H1 (cell line): ENCODE measurements around the gene ZBTB16. TPM values are rescaled to one million over a fixed set of nuclear protein-coding genes. Genes with fewer than 3 reads are reported as not detected.

Experiments
- CTCF ChIA-PET: fragments of 300-600 bp; sonication (Branson Sonifier 250); formaldehyde crosslinking; loops from one replicate; lab custom pipeline; 2021; ENCODE audit not compliant: partially characterized antibody; lab: Charles Lee
- POLR2A ChIA-PET: fragments of 300-600 bp; sonication (Branson Sonifier 250); formaldehyde crosslinking; loops from one replicate; lab custom pipeline; 2021; ENCODE audit warnings: inconsistent platforms; ENCODE audit not compliant: partially characterized antibody; lab: Charles Lee
- DNase-seq, 2 experiments: peaks; one replicate each; pipeline versions ENCODE4 v3.0.0 to v3.0.0-alpha.2; 2010 to 2022; ENCODE audit warnings: low spot score in 2 of 2, low read depth in 1 of 2, mixed read lengths in 1 of 2
- FAIRE-seq: peaks from 2 replicates; lab custom pipeline; 2011; peaks lifted over from hg19 to GRCh38; lab: Jason Lieb, UNC
- H2AFZ ChIP-seq: 2 replicates; pipeline ENCODE4 v1.8.1; 2012; ENCODE audit warnings: low read length, inconsistent platforms
- H2AK5ac ChIP-seq: 2 replicates; pipeline ENCODE4 v1.6.1; 2013; ENCODE audit warnings: low read depth, low read length
- H2BK120ac ChIP-seq: replicated peaks from 2 replicates; pipeline ENCODE3; 2013; ENCODE audit warnings: low read depth, low read length, inconsistent platforms
- H2BK12ac ChIP-seq: 2 replicates; pipeline ENCODE4 v1.6.1; 2013; ENCODE audit warnings: low read depth, low read length
- H2BK15ac ChIP-seq: 2 replicates; pipeline ENCODE4 v1.6.1; 2013; ENCODE audit warnings: low read length
- H2BK20ac ChIP-seq: 2 replicates; pipeline ENCODE4 v1.6.1; 2013; ENCODE audit warnings: low read length
- H2BK5ac ChIP-seq: 2 replicates; pipeline ENCODE4 v1.6.1; 2013; ENCODE audit warnings: low read depth, low read length
- H3K14ac ChIP-seq: 2 replicates; pipeline ENCODE4 v1.6.1; 2013; ENCODE audit warnings: inconsistent platforms; ENCODE audit not compliant: insufficient read length
- H3K18ac ChIP-seq: 2 replicates; pipeline ENCODE4 v1.6.1; 2013; ENCODE audit warnings: low read length; ENCODE audit errors: extremely low read depth
- H3K23ac ChIP-seq: 2 replicates; pipeline ENCODE4 v1.6.1; 2013; ENCODE audit warnings: inconsistent platforms; ENCODE audit not compliant: insufficient read length
- H3K23me2 ChIP-seq: 2 replicates; pipeline ENCODE4 v1.6.1; 2013; ENCODE audit warnings: low read depth, low read length
- H3K27ac ChIP-seq: 2 replicates; pipeline ENCODE4 v1.6.1; 2011; ENCODE audit warnings: low read depth, low read length, inconsistent platforms
- H3K27me3 ChIP-seq, 4 experiments: replicated peaks in 1 of 4; 1 replicate in 1 of 4; 2 replicates in 3 of 4; pipeline versions ENCODE4 v1.6.1 to v1.8.1; 2011 to 2013; ENCODE audit warnings: low read length in 3 of 4, mild to moderate bottlenecking in 3 of 4, inconsistent platforms in 2 of 4, mixed read lengths in 2 of 4, moderate library complexity in 1 of 4; ENCODE audit not compliant: control insufficient read depth in 3 of 4, insufficient read depth in 3 of 4; ENCODE audit errors: extremely low read depth in 1 of 4
- H3K36me3 ChIP-seq, 4 experiments: 2 replicates each; pipeline versions ENCODE4 v1.6.1 to v1.8.1; 2011 to 2013; ENCODE audit warnings: mild to moderate bottlenecking in 4 of 4, low read length in 3 of 4, moderate library complexity in 2 of 4, control low read depth in 1 of 4, inconsistent platforms in 1 of 4; ENCODE audit not compliant: insufficient read depth in 4 of 4, control insufficient read depth in 2 of 4
- H3K4ac ChIP-seq: replicated peaks from 2 replicates; pipeline ENCODE3; 2013; ENCODE audit warnings: low read length, low read depth, mixed read lengths, inconsistent platforms; ENCODE audit not compliant: insufficient read length
- H3K4me1 ChIP-seq, 4 experiments: replicated peaks in 1 of 4; 1 replicate in 1 of 4; 2 replicates in 3 of 4; pipeline versions ENCODE4 v1.6.1 to v1.8.1; 2011 to 2013; ENCODE audit warnings: low read length in 3 of 4, inconsistent platforms in 2 of 4, mixed read lengths in 1 of 4; ENCODE audit not compliant: insufficient read depth in 4 of 4, control insufficient read depth in 3 of 4
- H3K4me2 ChIP-seq, 2 experiments: 2 replicates each; pipeline versions ENCODE4 v1.6.1 to v1.8.1; 2011 to 2013; ENCODE audit warnings: low read depth in 2 of 2, low read length in 2 of 2, control low read depth in 1 of 2, inconsistent platforms in 1 of 2, mild to moderate bottlenecking in 1 of 2; ENCODE audit not compliant: insufficient read depth in 1 of 2
- H3K4me3 ChIP-seq, 4 experiments: fragments of 200-600, 300-600 bp in 1 of 4; sonication (generic), shearing (Covaris generic), sonication (Bioruptor Twin) in 1 of 4; 2 replicates each; pipeline versions ENCODE4 v1.5.1 to v1.8.1; 2011 to 2016; ENCODE audit warnings: low read length in 4 of 4, low read depth in 3 of 4, control low read depth in 2 of 4, inconsistent platforms in 2 of 4, mild to moderate bottlenecking in 2 of 4, mixed read lengths in 1 of 4, moderate library complexity in 1 of 4; ENCODE audit not compliant: insufficient read depth in 2 of 4; ENCODE audit errors: extremely low read depth in 1 of 4
- H3K56ac ChIP-seq: replicated peaks from 2 replicates; pipeline ENCODE3; 2013; ENCODE audit warnings: low read depth, mild to moderate bottlenecking, mixed read lengths, low read length, inconsistent platforms; ENCODE audit not compliant: insufficient read length
- H3K79me1 ChIP-seq: 2 replicates; pipeline ENCODE4 v1.6.1; 2013; ENCODE audit warnings: low read depth, low read length, control low read depth
- H3K79me2 ChIP-seq, 2 experiments: 2 replicates each; pipeline versions ENCODE4 v1.6.1 to v1.8.1; 2012 to 2013; ENCODE audit warnings: low read length in 2 of 2, mild to moderate bottlenecking in 2 of 2, inconsistent platforms in 1 of 2; ENCODE audit not compliant: insufficient read depth in 2 of 2, control insufficient read depth in 1 of 2
- H3K9ac ChIP-seq, 4 experiments: replicated peaks in 1 of 4; 1 replicate in 1 of 4; 2 replicates in 3 of 4; pipeline versions ENCODE4 v1.6.1 to v1.8.1; 2011 to 2013; ENCODE audit warnings: low read depth in 3 of 4, low read length in 3 of 4, control low read depth in 2 of 4, mild to moderate bottlenecking in 2 of 4, moderate library complexity in 2 of 4, inconsistent platforms in 1 of 4; ENCODE audit errors: extremely low read depth in 1 of 4
- H3K9me3 ChIP-seq, 2 experiments: 2 replicates each; pipeline versions ENCODE4 v1.6.1 to v1.8.1; 2012 to 2013; ENCODE audit warnings: mild to moderate bottlenecking in 2 of 2, moderate library complexity in 2 of 2, control low read depth in 1 of 2, inconsistent platforms in 1 of 2, low read depth in 1 of 2, low read length in 1 of 2, mixed read lengths in 1 of 2; ENCODE audit not compliant: insufficient read depth in 2 of 2
- H4K20me1 ChIP-seq, 2 experiments: replicated peaks in 1 of 2; 2 replicates each; pipeline versions ENCODE3 to v1.8.1; 2011 to 2013; ENCODE audit warnings: inconsistent platforms in 2 of 2, low read length in 2 of 2, mild to moderate bottlenecking in 1 of 2; ENCODE audit not compliant: insufficient read depth in 2 of 2, control insufficient read depth in 1 of 2
- H4K5ac ChIP-seq: 2 replicates; pipeline ENCODE4 v1.6.1; 2013; ENCODE audit warnings: low read length, low read depth, mixed read lengths, inconsistent platforms; ENCODE audit not compliant: insufficient read length
- H4K8ac ChIP-seq: 2 replicates; pipeline ENCODE4 v1.8.0; 2013; ENCODE audit warnings: mild to moderate bottlenecking, moderate library complexity, low read length, inconsistent platforms; ENCODE audit not compliant: insufficient read depth; ENCODE audit errors: extremely low read depth
- H4K91ac ChIP-seq: replicated peaks from 2 replicates; pipeline ENCODE3; 2013; ENCODE audit warnings: low read length, mixed read lengths, inconsistent platforms; ENCODE audit not compliant: insufficient read length
- TBP ChIP-seq: IDR thresholded peaks from 2 replicates; pipeline ENCODE4 v1.6.1; 2011; ENCODE audit warnings: low read depth, low read length, improper control_type of control experiment
- WGBS, 2 experiments: shearing (Covaris generic) in 1 of 2; methylation state at CpG; one replicate each; pipeline versions ENCODE4 v1.1.6 to v1.1.7; 2013 to 2015; ENCODE audit warnings: low lambda C conversion rate in 2 of 2, mixed read lengths in 2 of 2, inconsistent platforms in 1 of 2, low coverage in 1 of 2, missing lambda C conversion rate in 1 of 2; ENCODE audit not compliant: insufficient replicate concordance in 2 of 2, insufficient coverage in 1 of 2, insufficient read length in 1 of 2; ENCODE audit errors: extremely low coverage in 1 of 2, missing lambda C conversion rate in 1 of 2; 5-methylcytosine and 5-hydroxymethylcytosine counted together
- polyA plus RNA-seq, 7 experiments: library from polyadenylated mRNA; depleted of rRNA in 3 of 7; stranded (reverse) in 5 of 7; unstranded in 2 of 7; fragments of >200 nt in 5 of 7; fragments of 200-250 nt in 2 of 7; gene quantifications; 1 replicate in 5 of 7; 2 replicates in 1 of 7; 4 replicates in 1 of 7; pipeline versions ENCODE4 v1.2.1 to v1.2.3, GENCODE V29; 2011 to 2013; ENCODE audit warnings: missing spikeins in 2 of 7, mixed read lengths in 2 of 7
- total RNA-seq: library from RNA; stranded (reverse); fragmentation: NEBNext Ultra II Directional; extraction: Animal tissue kit (Norgen Biotek cat#: 25700); gene quantifications from 2 replicates; pipeline ENCODE4 v1.2.1, GENCODE V29; 2021

The ZBTB16 gene
- total and polyA plus RNA-seq, 2 of the 8 experiments (the other 6 are each of a cell fraction or from before 2014, with no cell fraction given), result 0.12 to 0.61 TPM

DNA sequence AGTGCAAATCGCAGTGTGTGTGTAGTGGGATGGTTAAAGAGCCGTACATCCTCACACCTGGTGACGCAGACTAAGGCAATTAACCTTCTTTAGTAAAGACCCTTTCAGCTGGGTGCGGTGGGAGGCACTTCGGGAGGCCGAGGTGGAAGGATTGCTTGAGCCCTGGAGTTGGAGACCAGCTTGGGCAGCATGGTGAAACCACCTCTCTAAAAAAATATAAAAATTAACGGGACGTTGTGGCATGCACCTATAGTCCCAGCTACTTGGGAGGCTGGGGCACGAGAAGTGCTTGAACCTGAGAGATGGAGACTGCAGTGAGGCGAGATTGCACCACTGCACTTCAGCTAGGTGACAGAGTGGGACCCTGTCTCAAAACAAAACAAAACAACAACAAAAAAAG, 31.5 kb downstream of the ZBTB16 start:
- H2AK5ac ChIP-seq, result no peak overlapping the region
- no peak overlapping the region for H2BK12ac ChIP-seq
- no peak overlapping the region for H2BK120ac ChIP-seq
- 0 out of 4 replicates have a peak overlapping the region, but pooled peaks of 1 of the 2 experiments have one; percentile 17 for H3K4me2 ChIP-seq
- no peak overlapping the region for H3K9ac ChIP-seq
- H2BK20ac ChIP-seq, result no peak overlapping the region
- no peak overlapping the region for H3K27ac ChIP-seq
- no peaks in the 10 kb centered on the region; the same call in 1 of the 2 replicates for H3K23me2 ChIP-seq
- no peaks in the 10 kb centered on the region for H3K36me3 ChIP-seq
- WGBS, 2 experiments, result 80% methylated on average over 10 of the region's 10 CpGs; no CpG with 5 or more reads in 1 of the 2 experiments
- no peak overlapping the region for H2BK15ac ChIP-seq
- TF ChIP-seq TBP, result no peak
- H2AFZ ChIP-seq, result no peak overlapping the region
- CTCF ChIA-PET, result interaction anchor here (0.7 to 1.8 kb wide), 4 partner anchors 18 to 170 kb away, joined by 3 to 9 read pairs (median 4); no protein-coding TSS in a partner anchor
- H3K18ac ChIP-seq, result no peak overlapping the region
- no peak overlapping the region for H4K91ac ChIP-seq
- no peaks in the 10 kb centered on the region for H3K9me3 ChIP-seq
- H4K20me1 ChIP-seq, result no peaks in the 10 kb centered on the region
- H4K8ac ChIP-seq, result peak overlapping the region; percentile 42; the same call in 1 of the 2 replicates
- H4K5ac ChIP-seq, result no peak overlapping the region
- H3K4ac ChIP-seq, result no peak overlapping the region
- no peaks in the 10 kb centered on the region for H3K79me2 ChIP-seq
- H3K23ac ChIP-seq, result no peak overlapping the region
- H3K27me3 ChIP-seq, result no peaks in the 10 kb centered on the region; a peak in 1 of 7 replicates
- H3K79me1 ChIP-seq, result no peaks in the 10 kb centered on the region; the same call in 1 of the 2 replicates
- DNase-seq (no peak), FAIRE-seq (no peak)
- POLR2A ChIA-PET, result no interaction called here
- peaks cover 0 to 7% (median 1%) of the 10 kb centered on the region in 4 experiments; a peak in 4 of 7 replicates for H3K4me1 ChIP-seq
- no peak overlapping the region for H3K4me3 ChIP-seq
- H3K14ac ChIP-seq, result no peak overlapping the region
- H2BK5ac ChIP-seq, result no peak overlapping the region
- H3K56ac ChIP-seq, result no peak overlapping the region
